ENCODE results near the gene GTF2IRD1. TPM values are rescaled to one million over a fixed set of nuclear protein-coding genes. Genes with fewer than 3 reads are reported as not detected.
A peak's percentile ranks its signal among the peaks of the same experiment; 100 is the strongest.

Gene GTF2IRD1
- total and polyA plus RNA-seq, 2 of the 13 experiments (the other 11 are each of a cell fraction or from before 2014, with no cell fraction given) = 16.5 to 26.7 TPM

DNA sequence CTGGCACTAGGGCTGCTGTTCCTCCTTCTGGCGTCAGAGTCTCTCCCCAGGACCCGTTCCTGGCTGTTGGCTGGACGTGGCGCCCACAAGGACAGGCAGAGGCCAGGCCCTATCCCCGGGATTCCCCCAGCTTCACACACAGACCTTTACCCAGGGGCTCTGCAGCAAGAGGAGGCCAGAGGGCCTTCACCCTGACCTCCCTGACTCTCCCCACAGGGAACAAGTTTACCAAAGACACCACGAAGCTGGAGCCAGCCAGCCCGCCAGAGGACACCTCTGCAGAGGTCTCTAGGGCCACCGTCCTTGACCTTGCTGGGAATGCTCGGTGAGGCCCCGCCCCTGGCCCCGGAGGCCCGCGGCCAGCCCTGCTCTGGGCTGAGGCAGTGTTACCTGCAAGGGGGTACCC, 82.2 kb downstream of the GTF2IRD1 start (continued):
- TF ChIP-seq, protein P1, sequence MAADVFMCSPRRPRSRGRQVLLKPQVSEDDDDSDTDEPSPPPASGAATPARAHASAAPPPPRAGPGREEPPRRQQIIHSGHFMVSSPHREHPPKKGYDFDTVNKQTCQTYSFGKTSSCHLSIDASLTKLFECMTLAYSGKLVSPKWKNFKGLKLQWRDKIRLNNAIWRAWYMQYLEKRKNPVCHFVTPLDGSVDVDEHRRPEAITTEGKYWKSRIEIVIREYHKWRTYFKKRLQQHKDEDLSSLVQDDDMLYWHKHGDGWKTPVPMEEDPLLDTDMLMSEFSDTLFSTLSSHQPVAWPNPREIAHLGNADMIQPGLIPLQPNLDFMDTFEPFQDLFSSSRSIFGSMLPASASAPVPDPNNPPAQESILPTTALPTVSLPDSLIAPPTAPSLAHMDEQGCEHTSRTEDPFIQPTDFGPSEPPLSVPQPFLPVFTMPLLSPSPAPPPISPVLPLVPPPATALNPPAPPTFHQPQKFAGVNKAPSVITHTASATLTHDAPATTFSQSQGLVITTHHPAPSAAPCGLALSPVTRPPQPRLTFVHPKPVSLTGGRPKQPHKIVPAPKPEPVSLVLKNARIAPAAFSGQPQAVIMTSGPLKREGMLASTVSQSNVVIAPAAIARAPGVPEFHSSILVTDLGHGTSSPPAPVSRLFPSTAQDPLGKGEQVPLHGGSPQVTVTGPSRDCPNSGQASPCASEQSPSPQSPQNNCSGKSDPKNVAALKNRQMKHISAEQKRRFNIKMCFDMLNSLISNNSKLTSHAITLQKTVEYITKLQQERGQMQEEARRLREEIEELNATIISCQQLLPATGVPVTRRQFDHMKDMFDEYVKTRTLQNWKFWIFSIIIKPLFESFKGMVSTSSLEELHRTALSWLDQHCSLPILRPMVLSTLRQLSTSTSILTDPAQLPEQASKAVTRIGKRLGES (CRISPR knock-in tag; IDR thresholded peaks at IDR 0.05; ENCODE audit: borderline replicate concordance) = no peak
- TF ChIP-seq MAX (IDR thresholded peaks at IDR 0.05) = 0 out of 2 replicates have a peak, but pooled peaks have one; percentile 32
- no peak for TF ChIP-seq TBX3 (IDR thresholded peaks at IDR 0.05; ENCODE audit: borderline replicate concordance)
- no peak for TF ChIP-seq ZNF180 (CRISPR knock-in tag; IDR thresholded peaks at IDR 0.05; ENCODE audit: borderline replicate concordance, low read depth)
- TF ChIP-seq ZNF687 (CRISPR knock-in tag; IDR thresholded peaks at IDR 0.05) = peak; percentile 87
- peak; percentile 43; the same call in 1 of the 2 replicates for TF ChIP-seq SOX5 (CRISPR knock-in tag; IDR thresholded peaks at IDR 0.05; ENCODE audit: borderline replicate concordance)
- TF ChIP-seq, protein P2, sequence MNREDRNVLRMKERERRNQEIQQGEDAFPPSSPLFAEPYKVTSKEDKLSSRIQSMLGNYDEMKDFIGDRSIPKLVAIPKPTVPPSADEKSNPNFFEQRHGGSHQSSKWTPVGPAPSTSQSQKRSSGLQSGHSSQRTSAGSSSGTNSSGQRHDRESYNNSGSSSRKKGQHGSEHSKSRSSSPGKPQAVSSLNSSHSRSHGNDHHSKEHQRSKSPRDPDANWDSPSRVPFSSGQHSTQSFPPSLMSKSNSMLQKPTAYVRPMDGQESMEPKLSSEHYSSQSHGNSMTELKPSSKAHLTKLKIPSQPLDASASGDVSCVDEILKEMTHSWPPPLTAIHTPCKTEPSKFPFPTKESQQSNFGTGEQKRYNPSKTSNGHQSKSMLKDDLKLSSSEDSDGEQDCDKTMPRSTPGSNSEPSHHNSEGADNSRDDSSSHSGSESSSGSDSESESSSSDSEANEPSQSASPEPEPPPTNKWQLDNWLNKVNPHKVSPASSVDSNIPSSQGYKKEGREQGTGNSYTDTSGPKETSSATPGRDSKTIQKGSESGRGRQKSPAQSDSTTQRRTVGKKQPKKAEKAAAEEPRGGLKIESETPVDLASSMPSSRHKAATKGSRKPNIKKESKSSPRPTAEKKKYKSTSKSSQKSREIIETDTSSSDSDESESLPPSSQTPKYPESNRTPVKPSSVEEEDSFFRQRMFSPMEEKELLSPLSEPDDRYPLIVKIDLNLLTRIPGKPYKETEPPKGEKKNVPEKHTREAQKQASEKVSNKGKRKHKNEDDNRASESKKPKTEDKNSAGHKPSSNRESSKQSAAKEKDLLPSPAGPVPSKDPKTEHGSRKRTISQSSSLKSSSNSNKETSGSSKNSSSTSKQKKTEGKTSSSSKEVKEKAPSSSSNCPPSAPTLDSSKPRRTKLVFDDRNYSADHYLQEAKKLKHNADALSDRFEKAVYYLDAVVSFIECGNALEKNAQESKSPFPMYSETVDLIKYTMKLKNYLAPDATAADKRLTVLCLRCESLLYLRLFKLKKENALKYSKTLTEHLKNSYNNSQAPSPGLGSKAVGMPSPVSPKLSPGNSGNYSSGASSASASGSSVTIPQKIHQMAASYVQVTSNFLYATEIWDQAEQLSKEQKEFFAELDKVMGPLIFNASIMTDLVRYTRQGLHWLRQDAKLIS (CRISPR knock-in tag; IDR thresholded peaks at IDR 0.05) = no peak
- TF ChIP-seq, protein P3, sequence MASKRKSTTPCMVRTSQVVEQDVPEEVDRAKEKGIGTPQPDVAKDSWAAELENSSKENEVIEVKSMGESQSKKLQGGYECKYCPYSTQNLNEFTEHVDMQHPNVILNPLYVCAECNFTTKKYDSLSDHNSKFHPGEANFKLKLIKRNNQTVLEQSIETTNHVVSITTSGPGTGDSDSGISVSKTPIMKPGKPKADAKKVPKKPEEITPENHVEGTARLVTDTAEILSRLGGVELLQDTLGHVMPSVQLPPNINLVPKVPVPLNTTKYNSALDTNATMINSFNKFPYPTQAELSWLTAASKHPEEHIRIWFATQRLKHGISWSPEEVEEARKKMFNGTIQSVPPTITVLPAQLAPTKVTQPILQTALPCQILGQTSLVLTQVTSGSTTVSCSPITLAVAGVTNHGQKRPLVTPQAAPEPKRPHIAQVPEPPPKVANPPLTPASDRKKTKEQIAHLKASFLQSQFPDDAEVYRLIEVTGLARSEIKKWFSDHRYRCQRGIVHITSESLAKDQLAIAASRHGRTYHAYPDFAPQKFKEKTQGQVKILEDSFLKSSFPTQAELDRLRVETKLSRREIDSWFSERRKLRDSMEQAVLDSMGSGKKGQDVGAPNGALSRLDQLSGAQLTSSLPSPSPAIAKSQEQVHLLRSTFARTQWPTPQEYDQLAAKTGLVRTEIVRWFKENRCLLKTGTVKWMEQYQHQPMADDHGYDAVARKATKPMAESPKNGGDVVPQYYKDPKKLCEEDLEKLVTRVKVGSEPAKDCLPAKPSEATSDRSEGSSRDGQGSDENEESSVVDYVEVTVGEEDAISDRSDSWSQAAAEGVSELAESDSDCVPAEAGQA (IDR thresholded peaks at IDR 0.05; ENCODE audit: low read depth) = 0 out of 2 replicates have a peak, but pooled peaks have one; percentile 21
- TF ChIP-seq, protein P3 (CRISPR knock-in tag; IDR thresholded peaks at IDR 0.05; ENCODE audit: borderline replicate concordance) = no peak
- TF ChIP-seq ZNF788 (CRISPR knock-in tag; IDR thresholded peaks at IDR 0.05; ENCODE audit: borderline replicate concordance) = peak; percentile 84; the same call in 1 of the 2 replicates
- no peak for TF ChIP-seq HCFC1 (IDR thresholded peaks at IDR 0.05; ENCODE audit: low read depth, low read length)
- no peak for TF ChIP-seq ZNF367 (CRISPR knock-in tag; IDR thresholded peaks at IDR 0.05; ENCODE audit: borderline replicate concordance)
